ENCODE results near the gene GPR35. TPM values are rescaled to one million over a fixed set of nuclear protein-coding genes. Genes with fewer than 3 reads are reported as not detected.

GPR35 gene
- polyA plus RNA-seq, 1 experiment = 0.06 TPM

DNA sequence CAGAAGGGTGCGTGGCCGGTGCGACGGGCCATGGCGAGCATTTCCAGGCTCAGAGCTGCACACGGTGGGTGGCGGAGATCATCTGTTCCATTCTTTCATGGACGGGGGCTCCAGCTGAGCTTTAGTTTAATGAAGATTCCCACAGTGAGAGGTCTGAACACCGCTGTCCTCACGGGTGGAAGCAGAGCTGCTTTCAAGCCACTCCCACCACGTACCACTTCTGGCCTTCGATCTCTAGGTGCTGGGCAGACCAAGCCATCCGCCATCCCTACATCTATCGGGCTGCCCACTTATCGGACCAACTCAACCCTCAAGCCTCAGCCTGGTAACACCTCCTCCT lies 18.5 kb downstream of the GPR35 start:
- no peak overlapping the region for H3K27ac ChIP-seq (ENCODE audit: low read depth, low read length)
- no peak overlapping the region for H3K4me3 ChIP-seq (ENCODE audit: low read depth, low read length)
- POLR2A ChIA-PET = no interaction called here
- TF ChIP-seq, protein P1, sequence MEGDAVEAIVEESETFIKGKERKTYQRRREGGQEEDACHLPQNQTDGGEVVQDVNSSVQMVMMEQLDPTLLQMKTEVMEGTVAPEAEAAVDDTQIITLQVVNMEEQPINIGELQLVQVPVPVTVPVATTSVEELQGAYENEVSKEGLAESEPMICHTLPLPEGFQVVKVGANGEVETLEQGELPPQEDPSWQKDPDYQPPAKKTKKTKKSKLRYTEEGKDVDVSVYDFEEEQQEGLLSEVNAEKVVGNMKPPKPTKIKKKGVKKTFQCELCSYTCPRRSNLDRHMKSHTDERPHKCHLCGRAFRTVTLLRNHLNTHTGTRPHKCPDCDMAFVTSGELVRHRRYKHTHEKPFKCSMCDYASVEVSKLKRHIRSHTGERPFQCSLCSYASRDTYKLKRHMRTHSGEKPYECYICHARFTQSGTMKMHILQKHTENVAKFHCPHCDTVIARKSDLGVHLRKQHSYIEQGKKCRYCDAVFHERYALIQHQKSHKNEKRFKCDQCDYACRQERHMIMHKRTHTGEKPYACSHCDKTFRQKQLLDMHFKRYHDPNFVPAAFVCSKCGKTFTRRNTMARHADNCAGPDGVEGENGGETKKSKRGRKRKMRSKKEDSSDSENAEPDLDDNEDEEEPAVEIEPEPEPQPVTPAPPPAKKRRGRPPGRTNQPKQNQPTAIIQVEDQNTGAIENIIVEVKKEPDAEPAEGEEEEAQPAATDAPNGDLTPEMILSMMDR (IDR thresholded peaks at IDR 0.05; ENCODE audit: low read depth, low read length) = no peak
- CTCF ChIA-PET = no interaction called here
- no peak for DNase-seq (ENCODE audit: low read depth, low spot score)
- H3K27me3 ChIP-seq (ENCODE audit: control insufficient read depth, insufficient read depth, low read length) = peaks cover 34% of the 10 kb centered on the region
- H3K9me3 ChIP-seq (ENCODE audit: control insufficient read depth, insufficient read depth, low read length) = peaks cover 5% of the 10 kb centered on the region; the same call in 1 of the 2 replicates

DNA sequence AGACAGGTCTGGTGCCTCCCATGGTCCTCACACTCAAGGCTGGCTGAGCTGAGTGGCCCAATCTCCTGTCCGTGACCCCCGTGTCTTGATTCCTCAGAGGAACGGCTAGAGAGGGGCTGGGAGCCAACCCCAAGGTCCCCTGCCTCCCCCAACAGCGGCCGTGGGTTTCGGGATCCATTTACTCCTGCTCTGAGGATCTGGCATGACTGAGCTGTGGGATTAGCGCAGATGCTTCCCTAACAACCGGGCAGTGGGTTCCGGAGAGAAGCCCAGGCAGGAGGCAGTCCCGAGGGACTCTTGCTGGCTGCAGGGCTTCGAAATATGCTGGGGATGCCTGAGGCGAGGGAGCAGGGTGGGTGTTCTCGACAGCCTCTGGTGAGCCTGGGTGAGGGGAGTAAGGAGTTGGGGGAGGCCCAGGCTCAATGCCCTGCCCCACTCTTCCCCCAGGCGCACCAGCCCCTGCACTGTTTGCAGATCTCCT lies 18.9 kb downstream of the GPR35 start:
- POLR2A ChIA-PET = no interaction called here
- Histone ChIP-seq H3K27me3 (ENCODE audit: control insufficient read depth, insufficient read depth, low read length) (peaks cover 35% of the 10 kb centered on the region), H3K4me3 (ENCODE audit: low read depth, low read length) (no peak overlapping the region), H3K27ac (ENCODE audit: low read depth, low read length) (no peak overlapping the region), H3K9me3 (ENCODE audit: control insufficient read depth, insufficient read depth, low read length) (peaks cover 5% of the 10 kb centered on the region; the same call in 1 of the 2 replicates)
- no peak for DNase-seq (ENCODE audit: low read depth, low spot score)
- CTCF ChIA-PET = no interaction called here
- TF ChIP-seq, protein P1 (IDR thresholded peaks at IDR 0.05; ENCODE audit: low read depth, low read length) = no peak

- ChIA-PET POLR2A (no interaction called here), CTCF (no interaction called here)
- peaks cover 2% of the 10 kb centered on the region; the same call in 1 of the 2 replicates for H3K9me3 ChIP-seq (ENCODE audit: control insufficient read depth, insufficient read depth, low read length)
- no peak for DNase-seq (ENCODE audit: low read depth, low spot score)
- TF ChIP-seq, protein P1 (IDR thresholded peaks at IDR 0.05; ENCODE audit: low read depth, low read length) = no peak
- H3K4me3 ChIP-seq (ENCODE audit: low read depth, low read length) = no peak overlapping the region
- H3K27ac ChIP-seq (ENCODE audit: low read depth, low read length) = no peak overlapping the region
- H3K27me3 ChIP-seq (ENCODE audit: control insufficient read depth, insufficient read depth, low read length) = peaks cover 39% of the 10 kb centered on the region
Observed at GRCh38 chr2:240644859-240645301, 19.6 kb downstream of the GPR35 start.

DNA sequence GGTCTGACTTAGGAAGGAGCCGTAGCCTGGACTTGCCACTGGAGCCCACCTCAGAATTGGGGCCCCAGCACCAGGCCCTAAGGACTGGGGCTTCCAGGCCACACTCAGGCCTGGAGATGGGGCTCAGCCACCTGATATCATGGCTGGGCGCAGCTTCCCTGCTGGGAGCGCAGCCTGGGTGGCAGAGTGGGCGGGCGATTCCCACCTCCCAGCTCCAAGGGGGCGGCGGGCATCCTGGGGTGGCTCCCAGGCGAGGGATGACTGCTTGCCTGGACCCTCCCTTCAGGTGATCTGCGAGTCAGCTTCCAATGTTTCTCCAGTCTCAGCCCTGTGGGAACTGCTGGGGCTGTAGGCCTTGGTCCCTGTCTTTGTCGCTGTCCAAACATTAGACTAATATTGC lies 20.1 kb downstream of the GPR35 start:
- Histone ChIP-seq H3K9me3 (ENCODE audit: control insufficient read depth, insufficient read depth, low read length) (peaks cover 2% of the 10 kb centered on the region; the same call in 1 of the 2 replicates), H3K27ac (ENCODE audit: low read depth, low read length) (no peak overlapping the region), H3K4me3 (ENCODE audit: low read depth, low read length) (no peak overlapping the region), H3K27me3 (ENCODE audit: control insufficient read depth, insufficient read depth, low read length) (peaks cover 39% of the 10 kb centered on the region)
- TF ChIP-seq, protein P1 (IDR thresholded peaks at IDR 0.05; ENCODE audit: low read depth, low read length) = no peak
- DNase-seq (ENCODE audit: low read depth, low spot score) = no peak
- ChIA-PET CTCF (no interaction called here), POLR2A (no interaction called here)

GRCh38 chr2:240645801-240646175 lies 20.5 kb downstream of the GPR35 start:
- POLR2A ChIA-PET = no interaction called here
- CTCF ChIA-PET = no interaction called here
- DNase-seq (ENCODE audit: low read depth, low spot score) = no peak
- Histone ChIP-seq H3K27ac (ENCODE audit: low read depth, low read length) (no peak overlapping the region), H3K9me3 (ENCODE audit: control insufficient read depth, insufficient read depth, low read length) (peaks cover 2% of the 10 kb centered on the region; the same call in 1 of the 2 replicates), H3K4me3 (ENCODE audit: low read depth, low read length) (no peak overlapping the region), H3K27me3 (ENCODE audit: control insufficient read depth, insufficient read depth, low read length) (peaks cover 39% of the 10 kb centered on the region)
- TF ChIP-seq, protein P1 (IDR thresholded peaks at IDR 0.05; ENCODE audit: low read depth, low read length) = no peak

Data from AG04450 (cell line).